Mesendoderm (in vitro differentiated cells): ENCODE results near the gene PIGZ.

Experiments used
- DNase-seq: peaks from one replicate; pipeline ENCODE4 v3.0.0; 2013
- H2AK5ac ChIP-seq: 2 replicates; pipeline ENCODE4 v1.6.1; 2013; ENCODE audit warnings: low read length, inconsistent platforms
- H2BK120ac ChIP-seq: 2 replicates; pipeline ENCODE4 v1.6.1; 2013; ENCODE audit warnings: low read depth, mild to moderate bottlenecking, low read length, moderate library complexity, mixed read lengths
- H2BK15ac ChIP-seq: replicated peaks from 2 replicates; pipeline ENCODE4 v1.6.1; 2013; ENCODE audit warnings: low read depth, mild to moderate bottlenecking, moderate library complexity
- H2BK5ac ChIP-seq: 2 replicates; pipeline ENCODE4 v1.6.1; 2013; ENCODE audit warnings: low read length, inconsistent platforms
- H3K18ac ChIP-seq: 2 replicates; pipeline ENCODE4 v1.6.1; 2013; ENCODE audit warnings: mild to moderate bottlenecking, low read length, mixed read lengths
- H3K23ac ChIP-seq: one replicate; pipeline ENCODE4 v1.6.1; 2013; ENCODE audit warnings: low read length
- H3K27ac ChIP-seq: 2 replicates; pipeline ENCODE4 v1.5.1; 2013; ENCODE audit warnings: low read depth, mild to moderate bottlenecking, inconsistent platforms, low read length, moderate library complexity
- H3K27me3 ChIP-seq: 2 replicates; pipeline ENCODE4 v1.6.1; 2013; ENCODE audit warnings: low read length, control low read depth, mild to moderate bottlenecking, inconsistent platforms; ENCODE audit not compliant: insufficient read depth, poor library complexity
- H3K36me3 ChIP-seq: 2 replicates; pipeline ENCODE4 v1.6.1; 2013; ENCODE audit warnings: low read length, inconsistent platforms; ENCODE audit not compliant: control insufficient read depth, insufficient read depth
- H3K4ac ChIP-seq: one replicate; pipeline ENCODE4 v1.6.1; 2013; ENCODE audit warnings: low read depth, mild to moderate bottlenecking, low read length, moderate library complexity
- H3K4me1 ChIP-seq: 2 replicates; pipeline ENCODE4 v1.6.1; 2013; ENCODE audit warnings: low read depth, low read length, inconsistent platforms; ENCODE audit not compliant: control insufficient read depth
- H3K4me2 ChIP-seq: 2 replicates; pipeline ENCODE4 v1.6.1; 2013; ENCODE audit warnings: low read length
- H3K4me3 ChIP-seq: 2 replicates; pipeline ENCODE4 v1.5.1; 2013; ENCODE audit warnings: mild to moderate bottlenecking, low read length
- H3K56ac ChIP-seq: one replicate; pipeline ENCODE4 v1.6.1; 2013; ENCODE audit warnings: low read length
- H3K79me1 ChIP-seq: 2 replicates; pipeline ENCODE4 v1.6.1; 2013; ENCODE audit warnings: low read length, inconsistent platforms
- H3K79me2 ChIP-seq: 2 replicates; pipeline ENCODE4 v1.6.1; 2013; ENCODE audit warnings: mild to moderate bottlenecking, low read length; ENCODE audit not compliant: control insufficient read depth, insufficient read depth
- H3K9ac ChIP-seq: 2 replicates; pipeline ENCODE4 v1.6.1; 2013; ENCODE audit warnings: low read length, inconsistent platforms
- H4K5ac ChIP-seq: one replicate; pipeline ENCODE4 v1.6.1; 2013; ENCODE audit warnings: low read length
- H4K8ac ChIP-seq: one replicate; pipeline ENCODE4 v1.6.1; 2013; ENCODE audit warnings: low read depth, mild to moderate bottlenecking, control low read depth, low read length, moderate library complexity
- WGBS: extraction: QIAGEN DNeasy Blood & Tissue Kit; methylation state at CpG from one replicate; pipeline ENCODE4 v1.1.7; 2013; ENCODE audit warnings: low lambda C conversion rate, missing lambda C conversion rate; ENCODE audit not compliant: insufficient coverage; ENCODE audit errors: extremely low coverage; 5-methylcytosine and 5-hydroxymethylcytosine counted together

Gene PIGZ

DNA sequence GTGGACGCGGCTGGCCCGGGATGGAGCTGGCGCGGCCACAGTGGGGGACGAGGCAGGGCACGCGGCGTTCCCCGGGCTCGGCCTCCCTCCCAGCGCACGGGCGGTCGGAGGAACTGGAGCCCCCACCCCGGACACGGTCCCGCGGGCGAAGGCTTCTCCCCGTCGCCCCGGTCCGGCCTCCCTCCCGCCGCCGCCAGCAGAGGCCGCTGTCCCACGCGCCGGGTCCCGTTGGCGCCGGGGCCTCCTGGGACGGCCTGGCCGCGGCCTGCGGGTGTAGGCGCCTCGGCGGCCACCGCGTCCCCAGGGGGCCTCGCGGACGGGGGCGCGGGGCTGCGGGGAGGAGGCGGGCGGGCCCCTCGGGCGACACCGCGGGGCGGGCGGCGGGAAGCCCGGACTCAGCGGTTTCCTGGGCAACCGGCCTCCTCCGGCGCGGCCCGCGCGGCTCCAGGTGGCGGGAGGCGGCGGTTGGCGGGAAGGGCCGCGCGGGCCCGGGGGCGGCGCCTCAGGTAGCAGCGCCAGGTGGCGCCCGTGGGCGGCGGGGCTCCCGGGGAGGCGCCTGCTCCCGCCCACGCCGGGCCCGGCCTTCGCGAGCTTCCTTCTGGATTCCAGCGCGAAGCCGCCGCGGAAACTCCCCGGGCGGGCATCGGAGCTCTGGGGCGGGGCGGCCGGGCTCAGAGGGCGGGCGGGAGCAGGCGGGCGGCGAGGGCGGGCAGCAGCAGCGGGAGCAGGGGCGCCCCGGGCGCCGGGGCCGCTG is 34.2 kb upstream of the PIGZ start:
- Histone ChIP-seq H4K5ac (no peak overlapping the region), H3K4me1 (no peaks in the 10 kb centered on the region), H3K27me3 (peaks cover 3% of the 10 kb centered on the region), H3K36me3 (no peaks in the 10 kb centered on the region), H2BK15ac (peak overlapping the region; percentile 48), H2BK5ac (no peak overlapping the region), H3K79me2 (no peaks in the 10 kb centered on the region), H3K4me2 (peak overlapping the region; percentile 44), H3K4ac (peak overlapping the region; percentile 76), H4K8ac (peak overlapping the region; percentile 78), H3K79me1 (no peaks in the 10 kb centered on the region), H3K56ac (peak overlapping the region; percentile 93), H3K9ac (peak overlapping the region; percentile 87), H2BK120ac (peak overlapping the region; percentile 14), H3K18ac (peak overlapping the region; percentile 86), H3K23ac (no peak overlapping the region), H2AK5ac (no peak overlapping the region), H3K27ac (no peak overlapping the region), H3K4me3 (no peak overlapping the region)
- DNase-seq, result peak; percentile 59
- WGBS, result no CpG with 5 or more reads among the region's 113 CpGs

GRCh38 chr3:197001972-197002700 is 33.5 kb upstream of the PIGZ start:
- Histone ChIP-seq H3K79me1 (no peaks in the 10 kb centered on the region), H3K27me3 (peaks cover 3% of the 10 kb centered on the region), H3K79me2 (no peaks in the 10 kb centered on the region), H3K36me3 (no peaks in the 10 kb centered on the region), H3K4me3 (no peak overlapping the region), H3K18ac (peak overlapping the region; percentile 82), H3K9ac (peak overlapping the region; percentile 87), H3K56ac (peak overlapping the region; percentile 93), H4K5ac (no peak overlapping the region), H2BK5ac (no peak overlapping the region), H4K8ac (no peak overlapping the region), H2BK120ac (no peak overlapping the region), H3K4me2 (peak overlapping the region; percentile 44), H3K4me1 (no peaks in the 10 kb centered on the region), H3K23ac (peak overlapping the region; percentile 9), H2AK5ac (no peak overlapping the region), H2BK15ac (no peak overlapping the region), H3K4ac (no peak overlapping the region), H3K27ac (no peak overlapping the region)
- no peak for DNase-seq
- no CpG with 5 or more reads among the region's 55 CpGs for WGBS

DNA sequence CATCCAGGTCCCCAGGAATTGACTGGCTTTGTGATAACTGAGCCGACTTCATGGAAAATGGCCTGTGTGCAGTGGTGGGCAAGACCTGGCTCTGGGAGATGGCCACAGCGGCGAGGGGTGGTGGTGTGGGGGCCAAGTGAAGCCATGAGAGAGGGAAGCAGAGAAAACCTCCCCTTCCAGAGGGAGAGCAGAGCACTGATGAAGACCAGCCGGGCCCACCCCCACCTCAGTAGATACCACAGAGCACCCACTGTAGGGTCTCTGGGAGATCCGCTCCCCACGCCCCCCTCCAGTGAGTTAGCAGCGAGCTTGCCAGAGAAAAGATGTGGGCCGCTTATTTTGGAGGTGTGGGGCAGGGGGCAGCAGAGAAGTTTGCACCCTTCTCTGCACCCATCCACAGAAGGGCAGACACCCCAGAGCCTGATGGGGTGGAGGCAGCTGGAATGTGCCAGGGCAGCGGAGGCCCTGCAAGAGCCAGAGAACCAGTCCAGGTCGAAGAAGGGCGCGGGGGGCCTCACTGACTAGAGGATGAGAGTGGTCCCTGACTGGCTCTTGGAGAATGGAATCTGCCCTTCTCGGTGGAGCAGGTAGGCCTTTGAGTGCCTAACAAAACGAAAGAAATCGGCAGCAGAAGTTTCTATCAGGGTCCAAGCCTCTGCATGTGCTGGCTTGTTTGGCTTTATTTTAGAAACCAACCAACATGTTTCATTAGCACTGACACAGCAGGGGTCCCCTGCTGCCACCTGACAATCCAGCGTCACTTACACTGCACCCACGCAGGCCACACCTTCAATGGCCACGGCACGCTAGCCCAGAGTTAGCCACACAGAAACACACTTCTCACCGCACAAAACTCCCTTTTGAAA is 32.7 kb upstream of the PIGZ start:
- Histone ChIP-seq H3K4me1 (no peaks in the 10 kb centered on the region), H3K56ac (peak overlapping the region; percentile 42), H3K9ac (no peak overlapping the region), H3K36me3 (no peaks in the 10 kb centered on the region), H3K4me3 (no peak overlapping the region), H2BK5ac (no peak overlapping the region), H2BK120ac (no peak overlapping the region), H3K23ac (peak overlapping the region; percentile 9), H3K4me2 (no peak overlapping the region), H2AK5ac (no peak overlapping the region), H4K5ac (no peak overlapping the region), H3K27ac (no peak overlapping the region), H3K79me1 (no peaks in the 10 kb centered on the region), H3K27me3 (peaks cover 3% of the 10 kb centered on the region), H3K4ac (no peak overlapping the region), H3K18ac (no peak overlapping the region), H3K79me2 (no peaks in the 10 kb centered on the region), H2BK15ac (no peak overlapping the region), H4K8ac (no peak overlapping the region)
- DNase-seq, result no peak
- WGBS, result no CpG with 5 or more reads among the region's 20 CpGs

GRCh38 chr3:197000211-197000610 is 31.6 kb upstream of the PIGZ start:
- Histone ChIP-seq H2AK5ac (no peak overlapping the region), H2BK5ac (no peak overlapping the region), H3K4me1 (no peaks in the 10 kb centered on the region), H2BK120ac (no peak overlapping the region), H3K56ac (no peak overlapping the region), H3K9ac (no peak overlapping the region), H4K8ac (no peak overlapping the region), H4K5ac (no peak overlapping the region), H3K27me3 (peaks cover 3% of the 10 kb centered on the region), H3K4me3 (no peak overlapping the region), H3K79me2 (no peaks in the 10 kb centered on the region), H3K4ac (no peak overlapping the region), H3K36me3 (no peaks in the 10 kb centered on the region), H3K18ac (no peak overlapping the region), H3K4me2 (no peak overlapping the region), H2BK15ac (no peak overlapping the region), H3K23ac (no peak overlapping the region), H3K79me1 (no peaks in the 10 kb centered on the region), H3K27ac (no peak overlapping the region)
- no peak for DNase-seq
- WGBS, result no CpG with 5 or more reads among the region's 5 CpGs

- Histone ChIP-seq H4K8ac (no peak overlapping the region), H2AK5ac (no peak overlapping the region), H3K18ac (no peak overlapping the region), H3K36me3 (no peaks in the 10 kb centered on the region), H3K27ac (no peak overlapping the region), H2BK5ac (no peak overlapping the region), H3K79me1 (no peaks in the 10 kb centered on the region), H3K4me3 (no peak overlapping the region), H3K9ac (no peak overlapping the region), H3K79me2 (no peaks in the 10 kb centered on the region), H3K4ac (no peak overlapping the region), H2BK15ac (no peak overlapping the region), H3K23ac (no peak overlapping the region), H3K27me3 (peaks cover under 1% of the 10 kb centered on the region), H2BK120ac (no peak overlapping the region), H4K5ac (no peak overlapping the region), H3K56ac (no peak overlapping the region), H3K4me2 (no peak overlapping the region), H3K4me1 (no peaks in the 10 kb centered on the region)
- no CpG with 5 or more reads among the region's 21 CpGs for WGBS
- DNase-seq, result no peak
These were observed 30.5 kb upstream of the PIGZ start for GRCh38 chr3:196998966-196999760.
